Raji (cell line): ENCODE data around the gene C2orf92.

ENCODE experiments used
- POLR2A ChIP-seq: IDR thresholded peaks from 2 replicates; pipeline ENCODE4 v1.6.1; 2011; ENCODE audit warnings: low read depth, low read length, control low read depth; ENCODE audit not compliant: insufficient read depth

C2orf92 gene

DNA sequence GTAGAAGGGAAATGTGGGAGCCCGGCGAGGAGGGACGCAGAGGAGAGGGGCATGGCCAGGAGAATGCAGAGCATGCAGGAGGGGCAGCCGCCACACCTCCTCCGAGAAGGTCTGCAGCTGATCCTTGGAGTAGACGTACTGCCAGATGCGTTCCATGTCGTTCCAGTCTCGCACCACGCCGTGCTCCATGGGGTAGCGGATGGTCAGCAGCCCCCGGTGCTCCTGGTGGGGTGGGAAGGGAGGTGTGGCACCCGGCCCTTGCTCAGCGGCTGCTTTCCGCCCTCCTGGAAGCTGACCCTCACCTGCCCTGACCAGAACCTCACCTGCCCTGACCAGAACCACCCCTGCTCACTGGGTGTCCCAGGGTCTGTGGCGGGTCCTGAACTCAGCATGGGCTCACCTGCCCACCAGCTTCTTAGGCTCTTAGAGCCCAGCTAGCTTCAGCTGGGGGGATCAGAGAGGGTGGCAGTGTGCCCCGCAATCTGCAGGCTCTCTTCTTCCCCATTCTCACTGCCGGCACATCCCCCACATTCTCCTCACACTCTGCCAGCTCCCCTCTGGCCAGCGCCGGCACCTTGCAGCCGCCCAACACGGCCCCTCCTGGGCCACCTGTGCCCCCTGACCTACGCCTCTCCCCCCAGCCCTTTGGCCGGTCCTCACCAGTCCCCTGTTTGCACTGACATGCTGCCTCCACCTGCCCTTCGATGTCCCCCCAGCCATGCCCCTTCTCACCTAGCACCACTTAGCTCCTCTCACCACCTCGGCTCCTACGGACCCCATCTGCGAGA is 10.1 kb upstream of the C2orf92 start:
- no peak for TF ChIP-seq POLR2A

DNA sequence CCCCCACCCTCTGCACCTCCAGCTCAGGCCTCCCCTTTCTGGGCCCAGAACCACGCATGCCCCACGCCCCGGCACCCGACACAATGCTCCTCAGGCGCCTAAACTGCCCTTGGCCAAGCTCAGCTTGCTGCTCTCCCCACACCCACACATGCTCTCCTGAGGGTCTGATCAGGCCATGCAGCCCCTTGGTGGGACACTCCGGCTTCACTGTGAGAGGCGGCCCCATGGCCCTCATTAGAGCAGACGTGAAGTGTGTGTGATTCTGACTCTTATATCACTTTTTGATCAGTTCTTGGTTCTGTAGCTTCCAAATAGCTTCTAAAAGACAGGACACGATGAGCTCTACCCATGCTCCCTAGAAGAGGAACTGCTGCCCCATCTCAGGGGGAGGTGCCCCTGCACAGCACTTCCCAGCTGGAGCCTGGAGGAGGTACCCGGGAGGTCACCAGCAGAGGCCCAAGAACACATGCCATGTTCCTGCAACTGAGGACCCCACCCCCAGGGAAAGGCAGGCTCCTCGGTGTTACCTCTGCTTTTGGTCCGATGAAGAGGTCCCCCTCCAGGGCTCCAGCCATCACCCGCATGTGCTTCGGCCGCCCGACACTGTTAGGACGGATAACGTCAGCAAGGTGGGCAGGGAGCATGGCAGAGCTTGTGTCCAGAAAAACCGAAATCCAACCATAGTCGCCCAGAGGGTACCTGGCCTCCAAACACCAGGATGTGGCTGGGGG is 9.3 kb upstream of the C2orf92 start:
- no peak for TF ChIP-seq POLR2A

DNA sequence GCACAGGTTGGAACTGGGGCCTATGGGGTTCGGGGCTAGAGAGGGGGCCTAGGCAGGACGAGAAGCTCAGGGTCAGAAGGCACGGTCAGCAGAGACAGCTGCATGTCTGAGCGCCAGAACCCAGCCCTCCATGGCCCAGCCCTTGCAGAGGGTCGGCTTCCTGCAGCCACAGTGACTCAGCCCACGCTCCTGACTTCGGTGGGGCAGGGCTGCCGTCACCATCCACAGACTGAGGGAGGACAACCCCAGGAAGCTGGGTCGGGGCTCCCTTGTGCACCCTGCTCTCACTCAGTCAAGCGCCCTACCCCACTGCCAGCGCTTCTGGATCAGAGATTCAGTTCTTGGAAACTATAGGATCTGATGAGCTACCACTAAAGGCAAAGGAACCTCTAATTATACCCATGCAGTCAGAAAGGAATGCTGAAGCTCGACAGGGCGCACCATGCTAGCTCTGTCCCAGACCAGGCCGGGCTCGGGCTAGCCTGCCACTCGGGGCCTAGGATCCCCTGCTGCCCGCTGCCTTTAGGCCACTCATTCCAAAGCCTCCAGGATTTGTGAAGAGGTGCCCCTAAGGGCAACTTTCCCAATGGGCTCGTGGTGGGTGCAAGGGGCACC is 8.6 kb upstream of the C2orf92 start:
- no peak for TF ChIP-seq POLR2A

DNA sequence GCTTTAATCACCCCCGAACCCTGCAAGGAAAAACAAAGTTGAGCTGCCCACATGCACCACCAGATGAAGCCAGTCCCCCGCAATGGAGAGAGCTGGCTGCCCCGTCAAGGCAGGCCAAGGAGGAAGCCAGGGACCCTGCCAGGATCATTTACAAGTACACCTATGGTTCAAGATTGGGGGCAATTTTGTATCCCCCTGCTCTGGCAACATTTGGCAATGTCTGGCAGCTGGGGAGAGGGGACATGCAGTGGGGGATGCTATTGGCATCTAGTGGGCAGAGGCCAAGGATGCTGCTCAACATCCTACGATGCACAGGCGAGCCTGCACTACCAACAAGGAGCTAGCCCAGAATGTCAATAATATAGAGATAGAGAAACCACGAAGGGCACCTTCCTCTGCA is 7.6 kb upstream of the C2orf92 start:
- TF ChIP-seq POLR2A = no peak

DNA sequence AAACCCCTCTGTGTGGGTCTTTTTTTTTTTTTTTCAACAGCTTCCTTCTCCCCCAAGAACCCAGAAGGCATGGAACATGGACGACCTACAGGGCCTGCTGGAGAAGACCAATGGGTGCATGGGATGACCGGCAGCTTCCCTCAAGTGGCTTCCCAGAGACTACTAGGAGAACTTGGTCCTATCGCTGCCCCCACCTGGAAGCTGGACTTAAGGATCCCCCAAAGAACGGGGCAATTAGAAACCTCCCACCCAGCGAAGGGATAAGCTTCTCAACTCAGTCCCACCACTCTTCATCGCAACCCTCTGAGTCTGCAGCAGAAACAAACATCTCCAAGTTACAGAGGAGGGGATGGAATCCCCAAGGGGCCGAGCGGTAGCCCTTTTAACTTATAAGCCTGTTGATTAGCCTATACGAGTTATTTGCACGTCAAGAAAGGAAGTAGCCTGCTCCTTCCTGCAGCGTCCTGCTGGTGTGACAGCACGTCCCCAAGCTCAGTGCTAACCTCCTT is 7.1 kb upstream of the C2orf92 start:
- no peak for TF ChIP-seq POLR2A

DNA sequence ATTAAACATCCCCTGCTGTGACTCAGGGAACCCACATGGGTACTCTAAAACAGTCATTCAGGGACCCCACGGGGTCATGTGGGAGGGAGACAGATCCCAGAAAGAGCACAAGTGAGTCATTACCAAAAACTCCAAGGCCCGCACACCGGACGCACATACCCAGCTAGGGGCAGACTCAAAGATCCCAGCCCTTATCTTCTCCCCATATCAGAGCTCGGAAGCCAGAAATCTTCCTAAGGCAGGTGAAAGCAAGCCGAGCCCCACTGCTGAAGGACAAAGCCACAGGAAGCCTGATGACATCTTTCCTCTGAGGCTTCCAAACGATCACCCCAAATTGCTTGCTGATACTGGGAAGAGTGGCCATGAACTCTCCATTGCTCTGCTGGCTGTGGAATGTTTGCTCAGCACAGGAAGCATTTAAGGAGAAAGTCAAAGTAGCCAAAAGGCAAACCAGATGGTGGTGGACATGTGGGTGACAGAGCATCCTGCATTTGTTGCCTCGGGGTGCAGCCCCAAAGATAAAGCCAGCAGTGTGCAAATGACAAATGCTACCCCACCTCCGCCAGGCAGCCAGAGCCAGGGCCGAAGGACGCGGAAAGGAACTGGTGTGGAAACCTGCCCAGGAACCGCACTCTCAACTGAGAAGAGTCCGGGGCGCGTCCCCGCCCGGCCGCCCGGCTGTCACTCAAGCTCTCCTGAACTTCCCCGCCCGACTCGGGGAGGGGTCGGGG is 6.5 kb upstream of the C2orf92 start:
- 0 out of 2 replicates have a peak, but pooled peaks have one; percentile 18 for TF ChIP-seq POLR2A

DNA sequence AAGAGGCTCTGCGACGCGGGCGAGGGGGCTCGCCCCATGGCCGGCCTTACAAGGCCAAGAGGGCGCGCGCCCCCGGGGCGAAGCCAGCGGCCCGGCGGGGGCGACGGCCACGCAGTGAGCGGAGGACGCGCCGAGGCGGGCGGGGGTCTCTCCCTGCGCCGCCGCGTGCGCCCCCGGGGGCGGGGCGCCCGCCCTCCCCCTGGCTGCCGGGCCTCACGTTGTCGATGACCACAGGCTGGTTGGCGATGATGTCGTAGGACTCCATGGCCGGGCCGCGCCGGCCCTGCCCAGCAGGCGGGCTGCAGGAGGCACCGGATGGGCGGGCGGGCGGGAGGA is 5.9 kb upstream of the C2orf92 start:
- no peak; the same call in 1 of the 2 replicates for TF ChIP-seq POLR2A

DNA sequence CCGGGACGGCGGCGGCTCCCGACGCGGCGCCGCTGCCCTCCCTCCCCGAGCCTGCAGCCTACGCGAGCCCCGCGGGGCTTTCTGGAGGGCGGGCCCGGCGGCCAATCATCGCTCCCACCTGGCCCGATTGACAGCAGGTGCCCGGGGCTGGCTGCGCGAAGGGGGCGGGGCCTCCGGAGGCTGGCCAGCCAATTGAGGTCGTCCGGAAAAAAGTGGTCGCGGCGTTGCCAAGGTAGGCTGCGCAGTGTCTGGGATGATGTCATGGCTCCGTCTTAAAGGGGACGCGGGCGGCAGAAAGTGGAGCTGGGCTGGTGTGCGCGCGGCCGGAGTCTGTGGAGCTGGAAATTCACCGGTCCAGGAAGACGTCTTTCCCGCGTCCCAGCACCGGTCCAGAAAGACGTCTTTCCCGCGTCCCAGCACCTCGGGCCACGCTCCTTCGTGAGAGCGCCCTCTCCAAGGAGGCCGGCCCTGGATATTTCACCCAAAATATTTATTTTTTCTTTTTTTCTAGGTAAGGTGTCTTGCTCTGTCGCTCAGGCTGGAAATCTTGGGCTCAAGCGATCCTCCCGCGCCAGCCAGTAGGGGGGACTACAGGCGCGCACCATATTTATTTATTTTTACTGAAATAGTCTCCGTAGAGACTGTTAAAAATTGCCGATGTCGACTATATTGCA is 5.4 kb upstream of the C2orf92 start, which contains the start of gene ACTR1B:
Gene ACTR1B, minus strand, starts transcription at position 83 of the 674 bp plus-strand sequence. CDS start 154 bp downstream, outside the sequence.
- peak; percentile 68 for TF ChIP-seq POLR2A

DNA sequence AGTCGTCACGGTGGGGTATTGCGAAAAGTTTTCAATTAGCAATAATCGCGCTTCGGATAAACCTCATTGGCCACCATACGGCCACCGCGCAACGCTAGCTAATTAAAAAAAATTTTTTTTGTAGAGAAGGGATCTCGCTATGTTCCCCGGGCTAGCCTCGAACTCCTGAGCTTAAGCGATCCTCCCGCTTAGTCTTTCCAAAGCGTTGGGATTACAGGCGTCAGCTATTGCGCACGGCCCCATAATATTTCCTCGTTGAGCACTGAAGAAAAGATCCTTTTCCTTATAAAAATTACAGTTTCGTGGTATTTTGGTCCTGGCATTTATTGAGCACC is 4.9 kb upstream of the C2orf92 start:
- TF ChIP-seq POLR2A = no peak

DNA sequence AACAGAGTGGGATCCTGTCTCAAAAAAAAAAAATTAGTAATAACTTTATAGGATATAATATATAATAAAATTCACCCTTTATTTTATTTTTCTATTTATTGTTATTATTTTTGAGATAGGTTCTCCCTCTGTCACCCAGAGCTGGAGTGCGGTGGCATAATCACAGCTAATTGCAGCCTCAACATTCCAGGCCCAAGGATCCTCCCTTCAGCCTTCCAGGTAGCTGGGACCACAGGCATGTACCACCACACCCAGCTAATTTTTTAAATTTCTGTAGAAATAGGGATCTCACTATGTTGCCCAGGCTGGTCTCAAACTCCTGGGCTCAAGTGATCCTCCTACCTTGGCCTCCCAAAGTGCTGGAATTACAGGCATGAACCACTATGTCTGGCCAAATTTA is 958 bp downstream of the C2orf92 start:
- TF ChIP-seq POLR2A = no peak

DNA sequence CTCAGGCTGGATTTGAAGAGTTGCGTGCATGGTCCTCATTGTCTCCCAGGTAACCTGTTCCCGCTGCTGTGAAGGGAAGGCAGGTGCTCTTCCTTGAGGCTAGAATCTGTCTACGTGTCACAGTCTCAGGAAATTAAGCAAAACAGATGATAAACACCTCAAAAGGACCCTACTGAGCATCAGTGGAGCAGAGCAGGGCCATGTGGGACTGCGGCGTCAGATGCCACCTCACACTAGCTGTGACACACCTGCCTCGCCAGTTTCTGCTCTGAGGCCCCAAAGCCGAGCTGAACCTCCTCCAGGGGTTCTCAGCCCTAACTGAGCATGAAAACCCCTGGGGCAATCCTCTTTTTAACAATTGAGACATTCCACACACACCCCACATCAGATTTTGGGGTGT is 2.0 kb downstream of the C2orf92 start:
- TF ChIP-seq POLR2A = no peak

DNA sequence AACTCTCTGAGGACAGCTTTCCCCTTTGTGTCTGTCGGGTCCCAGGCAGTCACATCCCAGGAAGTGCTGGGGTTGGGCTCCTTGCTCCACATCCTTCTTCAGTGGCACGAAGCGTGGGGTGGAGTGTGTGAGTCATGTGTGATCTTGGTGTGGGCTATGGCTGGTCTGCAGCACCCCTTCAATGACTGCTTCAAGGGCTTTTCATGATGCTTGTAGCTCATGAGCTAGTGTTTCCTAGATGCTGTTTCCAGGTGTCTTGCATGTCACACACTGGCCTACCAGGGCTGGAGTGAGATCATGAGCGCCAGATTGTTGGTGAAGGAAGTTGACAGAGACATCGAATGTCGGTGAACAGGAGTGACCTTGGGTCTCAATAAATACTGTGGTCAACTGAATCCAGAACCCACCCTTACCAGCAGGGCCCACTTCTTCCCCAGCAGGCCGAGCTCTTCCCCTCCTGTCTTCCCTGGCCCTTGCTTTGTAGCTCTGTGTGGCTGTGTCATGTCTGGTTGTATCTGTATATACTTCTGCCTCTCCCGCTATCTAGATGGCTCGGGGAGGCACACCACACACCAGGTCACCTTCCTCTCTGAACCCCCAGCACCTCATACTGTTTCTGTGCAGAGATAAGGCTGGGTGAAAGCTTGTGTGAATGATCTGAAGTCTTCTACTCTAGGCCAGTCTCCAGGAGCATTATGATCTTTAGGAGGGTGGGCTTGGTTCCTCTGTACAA is 3.8 kb downstream of the C2orf92 start:
- TF ChIP-seq POLR2A = no peak

DNA sequence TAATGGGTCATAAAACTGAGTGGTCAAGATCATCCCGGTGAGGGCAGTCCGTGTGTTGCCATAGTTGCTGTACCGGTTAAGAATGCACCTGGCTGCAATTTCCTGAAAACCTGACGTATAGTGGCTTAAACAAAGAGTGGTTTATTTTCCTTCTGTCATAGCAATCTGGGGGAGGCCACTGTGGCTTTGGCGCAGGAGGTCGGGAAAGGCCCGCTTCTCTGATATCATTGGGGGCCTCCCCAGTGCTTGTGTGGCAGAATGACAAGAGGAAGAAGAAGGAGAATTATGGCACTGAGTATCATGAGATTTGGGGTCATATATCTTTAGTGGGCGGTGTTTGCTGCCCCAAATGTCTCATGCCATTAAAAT is 4.4 kb downstream of the C2orf92 start:
- TF ChIP-seq POLR2A = no peak
